ENCODE results near the gene CYP2E1.
"Not testable (repeated sequence)": the region's sequence is repeated elsewhere in the genome, so short reads cannot be mapped to it uniquely, and the experiment has no call there.

The CYP2E1 gene

DNA sequence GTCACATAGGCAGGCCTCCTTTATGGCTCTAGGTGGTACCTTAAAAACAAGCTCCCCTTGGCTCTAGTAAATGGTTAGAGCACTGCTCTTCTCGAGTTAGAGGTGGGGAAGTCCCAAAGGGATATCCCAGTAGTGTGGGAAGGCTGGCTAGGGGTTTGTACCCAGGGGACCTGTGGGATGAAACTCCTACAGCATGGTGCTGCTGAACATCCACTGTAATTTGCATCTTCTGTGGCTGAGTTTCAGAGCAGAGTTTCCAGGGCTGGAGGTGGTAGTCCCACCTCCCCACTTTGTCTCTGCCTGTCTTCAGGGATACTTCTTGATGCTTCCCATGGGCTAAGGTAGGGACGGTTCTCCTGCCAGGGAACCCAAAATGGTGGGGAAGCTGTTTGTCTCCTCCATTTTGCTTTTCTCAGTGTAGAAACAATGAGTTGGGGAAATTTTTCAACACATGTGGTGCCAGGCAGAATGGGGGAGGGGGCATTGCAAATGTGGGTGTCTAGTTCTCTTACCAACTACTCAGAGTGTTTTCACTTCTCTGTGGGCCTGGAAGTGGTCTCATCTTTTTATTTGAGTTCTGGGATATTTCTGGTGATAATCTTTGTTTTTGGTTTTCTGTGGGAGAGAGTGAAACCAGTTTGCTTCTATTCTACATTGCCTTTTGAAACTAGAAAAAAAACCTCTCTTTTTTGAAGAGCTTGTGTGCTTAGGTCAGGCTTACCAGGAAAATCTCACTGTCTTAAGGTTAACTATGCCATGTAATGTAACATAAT is 37.2 kb upstream of the CYP2E1 start:
- no peak for TF ChIP-seq CTCF (IDR thresholded peaks at IDR 0.05; ENCODE audit: insufficient read depth, missing control alignments)
- FAIRE-seq (no peak), DNase-seq (ENCODE audit: insufficient read length, low spot score) (no peak)

DNA sequence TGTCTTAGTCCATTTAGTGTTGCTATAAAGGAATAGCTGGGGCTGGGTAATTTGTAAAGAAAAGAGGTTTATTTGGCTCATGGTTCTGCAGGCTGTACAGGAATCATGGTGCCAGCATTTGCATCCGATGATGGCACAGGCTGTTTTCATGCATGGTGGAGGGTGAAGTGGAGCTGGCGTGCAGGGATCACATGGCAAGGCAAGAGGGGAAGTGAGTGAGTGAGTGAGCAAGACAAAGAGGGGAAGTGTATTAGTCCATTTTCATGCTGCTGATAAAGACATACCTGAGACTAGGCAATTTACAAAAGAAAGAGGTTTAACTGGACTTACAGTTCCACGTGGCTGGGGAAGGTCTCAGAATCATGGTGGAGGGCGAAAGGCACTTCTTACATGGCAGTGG is 33.6 kb upstream of the CYP2E1 start:
- not testable (repeated sequence) for DNase-seq (ENCODE audit: insufficient read length, low spot score); FAIRE-seq

- not testable (repeated sequence) for FAIRE-seq; DNase-seq (ENCODE audit: insufficient read length, low spot score)
Measured at GRCh38 chr10:133497363-133497762, 29.8 kb upstream of the CYP2E1 start.

DNA sequence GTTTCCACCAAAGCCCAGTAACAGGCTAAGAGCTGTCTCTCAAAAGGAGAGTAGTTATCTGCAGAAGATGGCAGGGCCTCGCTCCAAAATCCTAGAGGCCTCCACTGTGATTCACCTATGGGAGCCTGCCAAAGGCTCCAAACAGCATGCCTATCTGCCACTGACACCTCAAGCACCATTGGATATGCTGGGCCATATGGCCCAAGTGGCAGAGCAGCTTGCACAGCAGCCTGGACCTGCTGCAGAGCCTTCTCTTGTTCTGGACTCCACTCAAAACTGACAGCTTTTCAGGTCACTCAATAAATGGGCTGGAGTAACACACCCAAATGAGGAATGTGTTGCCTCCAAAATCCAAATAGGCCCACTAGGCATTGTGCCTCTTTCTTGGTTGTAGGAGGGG is 28.0 kb upstream of the CYP2E1 start:
- FAIRE-seq; DNase-seq (ENCODE audit: insufficient read length, low spot score): not testable (repeated sequence)

GRCh38 chr10:133500897-133501296 is 26.3 kb upstream of the CYP2E1 start:
- not testable (repeated sequence) for DNase-seq (ENCODE audit: insufficient read length, low spot score); FAIRE-seq

GRCh38 chr10:133509700-133510099 is 17.5 kb upstream of the CYP2E1 start:
- DNase-seq (ENCODE audit: insufficient read length, low spot score) (no peak), FAIRE-seq (no peak)
- no peak for TF ChIP-seq CTCF (IDR thresholded peaks at IDR 0.05; ENCODE audit: insufficient read depth, missing control alignments)

- DNase-seq (ENCODE audit: insufficient read length, low spot score): no peak
- FAIRE-seq: no peak
- TF ChIP-seq CTCF (IDR thresholded peaks at IDR 0.05; ENCODE audit: insufficient read depth, missing control alignments): no peak
Measured at GRCh38 chr10:133511408-133511807, 15.8 kb upstream of the CYP2E1 start.

GRCh38 chr10:133511907-133512528 is 15.1 kb upstream of the CYP2E1 start:
- TF ChIP-seq CTCF (IDR thresholded peaks at IDR 0.05; ENCODE audit: insufficient read depth, missing control alignments): no peak
- DNase-seq (ENCODE audit: insufficient read length, low spot score): no peak
- no peak for FAIRE-seq

DNA sequence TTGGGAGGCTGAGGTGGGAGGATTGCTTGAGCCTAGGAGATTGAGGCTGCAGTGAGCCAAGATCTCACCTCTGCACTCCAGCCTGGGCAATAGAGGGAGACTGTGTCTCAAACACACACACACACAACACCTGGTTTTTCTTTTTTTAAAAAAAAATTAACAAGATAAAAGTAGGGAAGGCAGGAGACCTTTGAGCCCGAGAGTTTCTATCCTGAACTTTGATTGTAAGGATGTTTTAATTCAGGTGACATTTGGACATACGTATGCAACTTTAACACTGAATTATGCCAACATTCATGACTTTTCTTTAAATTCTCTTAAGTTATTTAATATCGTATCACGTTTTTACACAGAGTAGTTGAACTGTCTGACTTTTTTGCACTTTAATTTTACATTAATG is 11.7 kb upstream of the CYP2E1 start:
- no peak for DNase-seq (ENCODE audit: insufficient read length, low spot score)
- no peak for FAIRE-seq
- TF ChIP-seq CTCF (IDR thresholded peaks at IDR 0.05; ENCODE audit: insufficient read depth, missing control alignments): no peak
